Activated T-helper 2 cell treated with anti-CD3 and anti-CD28 coated beads, Interferon-gamma antibody, Interleukin-2, Interleukin-4, amounts not matched to agents 10 μg/mL and 5 μg/mL and 100 μg/mL, durations not matched to agents 14 hours and 24 hours and 36 hours (primary cell): Measurements from ENCODE around the gene MELTF. TPM values are rescaled to one million over a fixed set of nuclear protein-coding genes. Genes with fewer than 3 reads are reported as not detected.
A peak's percentile ranks its signal among the peaks of the same experiment; 100 is the strongest.

Source experiments
- DNase-seq: peaks from one replicate; pipeline ENCODE4 v3.0.0; 2021; ENCODE audit warnings: low spot score
- H3K27ac Mint-ChIP-seq: one replicate; pipeline ENCODE4 v1.8.0; 2021; ENCODE audit warnings: mixed read lengths
- H3K27me3 Mint-ChIP-seq: one replicate; pipeline ENCODE4 v1.8.0; 2021; ENCODE audit warnings: low read depth, mixed read lengths
- H3K36me3 Mint-ChIP-seq: one replicate; pipeline ENCODE4 v1.8.0; 2021; ENCODE audit warnings: low read depth, mixed read lengths
- H3K4me1 Mint-ChIP-seq: one replicate; pipeline ENCODE4 v1.8.0; 2021; ENCODE audit warnings: low read depth, mixed read lengths
- H3K4me3 Mint-ChIP-seq: one replicate; pipeline ENCODE4 v1.8.0; 2021; ENCODE audit warnings: low read depth, mild to moderate bottlenecking, moderate library complexity, mixed read lengths
- H3K9me3 Mint-ChIP-seq: one replicate; pipeline ENCODE4 v1.8.0; 2021; ENCODE audit warnings: mixed read lengths
- intact Hi-C: fragments of 100-400 bp; cut with micrococcal nuclease; formaldehyde crosslinking; loops from one replicate; pipeline ENCODE4 v1.15.1; 2023
- total RNA-seq: library from RNA; stranded (reverse); gene quantifications from 2 replicates; pipeline ENCODE4 v1.2.3, GENCODE V29; 2022

The MELTF gene
- total RNA-seq, 1 donor from 2014 or later: 7.6 TPM

GRCh38 chr3:197011780-197012539, 17.7 kb downstream of the MELTF start:
- no peaks in the 10 kb centered on the region for H3K4me1 Mint-ChIP-seq
- no peaks in the 10 kb centered on the region for H3K9me3 Mint-ChIP-seq
- intact Hi-C loops: no loop called here
- no peaks in the 10 kb centered on the region for H3K36me3 Mint-ChIP-seq
- H3K4me3 Mint-ChIP-seq: no peak overlapping the region
- no peak for DNase-seq
- H3K27ac Mint-ChIP-seq: no peak overlapping the region
- no peaks in the 10 kb centered on the region for H3K27me3 Mint-ChIP-seq

DNA sequence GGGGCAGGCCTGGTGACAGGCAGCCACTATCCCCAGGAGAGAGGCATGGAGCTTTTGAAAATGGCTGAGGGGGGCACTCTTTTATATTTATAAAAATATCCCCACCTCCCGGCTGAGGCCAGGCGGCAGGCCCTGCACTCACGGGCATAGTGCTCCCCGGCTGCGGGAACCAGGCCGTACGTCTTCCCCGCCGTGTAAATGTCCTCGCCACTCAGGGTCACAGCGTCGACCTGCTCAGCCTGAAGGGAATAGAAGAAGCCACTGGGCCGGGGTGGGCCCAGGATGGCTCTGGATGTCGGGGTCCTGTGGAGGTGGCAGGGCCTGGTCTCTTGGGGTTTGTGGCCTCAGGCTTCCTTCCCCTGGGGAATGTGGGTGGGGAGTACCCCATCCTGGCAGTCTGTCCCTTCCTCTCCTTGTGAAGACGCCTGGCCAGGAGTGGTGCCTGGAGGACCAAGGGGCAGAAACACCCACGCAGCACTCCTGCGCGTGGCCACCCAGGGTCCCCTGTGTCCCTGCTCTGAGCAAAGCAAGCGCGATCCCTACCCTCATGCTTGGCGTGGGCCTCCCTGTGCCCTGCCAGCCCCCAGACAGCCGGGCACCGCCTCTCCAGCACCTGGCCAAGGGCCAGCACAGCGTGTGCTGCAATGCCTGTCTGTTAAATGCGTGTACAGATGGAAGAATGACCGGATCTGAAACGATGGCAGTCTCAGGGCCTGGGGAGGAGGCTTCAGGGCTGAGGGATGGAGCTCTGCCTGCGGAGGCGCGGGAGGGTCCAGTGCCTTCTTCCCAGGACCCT, 18.9 kb downstream of the MELTF start:
- DNase-seq: no peak
- H3K9me3 Mint-ChIP-seq: no peaks in the 10 kb centered on the region
- no peaks in the 10 kb centered on the region for H3K27me3 Mint-ChIP-seq
- no peak overlapping the region for H3K4me3 Mint-ChIP-seq
- no peaks in the 10 kb centered on the region for H3K4me1 Mint-ChIP-seq
- no peak overlapping the region for H3K27ac Mint-ChIP-seq
- no peaks in the 10 kb centered on the region for H3K36me3 Mint-ChIP-seq
- intact Hi-C loops: no loop called here

DNA sequence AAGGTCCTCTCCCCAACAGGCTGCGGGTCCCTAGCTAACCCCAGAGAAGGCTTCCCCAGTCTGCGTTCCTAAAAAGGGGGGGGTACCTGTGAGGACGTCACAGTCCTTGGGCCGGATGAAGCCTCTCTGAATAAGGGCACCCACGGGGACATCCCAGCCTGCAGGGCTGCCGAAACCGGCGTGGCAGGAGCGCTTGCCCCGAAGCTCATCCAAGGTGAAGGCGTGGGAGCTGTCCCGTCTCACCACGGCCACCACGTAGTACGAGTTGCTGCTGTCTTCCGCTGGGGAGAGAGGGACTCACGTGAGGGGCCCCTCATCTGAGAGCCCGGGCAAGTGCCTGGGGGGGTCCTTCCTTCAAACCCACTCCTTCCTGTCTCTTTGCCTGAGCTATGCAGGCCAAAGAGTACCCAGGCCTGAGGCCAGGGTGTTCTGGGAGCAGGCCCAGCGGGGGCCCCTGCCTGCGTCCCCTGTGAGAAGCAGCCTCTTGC, 20.0 kb downstream of the MELTF start:
- Mint-ChIP-seq H3K4me3 (no peak overlapping the region), H3K4me1 (peaks cover under 1% of the 10 kb centered on the region), H3K27ac (no peak overlapping the region), H3K9me3 (no peaks in the 10 kb centered on the region), H3K36me3 (no peaks in the 10 kb centered on the region), H3K27me3 (no peaks in the 10 kb centered on the region)
- intact Hi-C loops: no loop called here
- no peak for DNase-seq

DNA sequence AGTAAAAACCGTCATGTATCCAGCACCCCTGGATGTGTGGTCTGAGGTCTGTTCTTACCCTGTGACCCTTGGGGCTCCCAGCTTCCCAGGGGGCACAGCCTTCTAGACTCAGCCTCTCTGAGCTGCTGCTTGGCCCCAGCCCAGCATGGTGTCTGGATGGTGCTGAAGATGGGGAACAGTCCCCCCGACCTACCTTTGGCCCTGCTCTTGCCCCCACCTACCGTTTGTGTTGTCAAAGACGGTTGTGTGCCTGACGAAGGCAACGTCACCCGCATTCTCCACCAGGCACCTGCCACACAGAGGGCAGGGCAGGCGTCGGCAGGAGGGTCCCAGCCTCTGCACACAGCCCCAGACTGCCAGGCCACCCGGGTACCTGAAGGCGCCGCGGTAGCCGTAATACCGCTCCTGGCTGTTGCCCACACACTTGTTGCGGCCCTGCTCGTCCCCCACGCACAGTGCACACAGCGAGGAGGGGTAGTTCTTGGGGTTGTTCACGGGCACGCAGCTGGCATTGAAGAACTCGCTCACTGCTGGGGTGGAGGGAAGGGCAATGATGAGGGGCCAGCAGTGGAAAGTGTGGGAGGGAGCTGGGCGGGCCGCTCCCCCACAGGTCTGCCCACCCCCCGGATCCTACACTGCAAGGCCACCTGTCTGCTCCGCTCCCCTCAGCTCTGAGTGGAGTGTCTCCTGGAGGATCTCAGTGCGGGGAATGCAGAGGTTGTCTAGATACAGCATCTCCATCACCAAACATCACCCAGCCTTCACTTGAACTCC, 21.0 kb downstream of the MELTF start:
- no peak overlapping the region for H3K4me3 Mint-ChIP-seq
- DNase-seq: no peak
- peaks cover 6% of the 10 kb centered on the region for H3K4me1 Mint-ChIP-seq
- H3K27me3 Mint-ChIP-seq: no peaks in the 10 kb centered on the region
- H3K36me3 Mint-ChIP-seq: no peaks in the 10 kb centered on the region
- intact Hi-C loops: no loop called here
- no peaks in the 10 kb centered on the region for H3K9me3 Mint-ChIP-seq
- H3K27ac Mint-ChIP-seq: no peak overlapping the region

- no peak for DNase-seq
- Mint-ChIP-seq H3K36me3 (no peaks in the 10 kb centered on the region), H3K27ac (no peak overlapping the region), H3K9me3 (no peaks in the 10 kb centered on the region), H3K27me3 (no peaks in the 10 kb centered on the region), H3K4me1 (peaks cover 6% of the 10 kb centered on the region), H3K4me3 (no peak overlapping the region)
- intact Hi-C loops: no loop called here
Observed at GRCh38 chr3:197007953-197008352, 21.7 kb downstream of the MELTF start.

- intact Hi-C loops: no loop called here
- no peak for DNase-seq
- peaks cover 6% of the 10 kb centered on the region for H3K4me1 Mint-ChIP-seq
Observed at GRCh38 chr3:197007296-197007940, 22.2 kb downstream of the MELTF start.

DNA sequence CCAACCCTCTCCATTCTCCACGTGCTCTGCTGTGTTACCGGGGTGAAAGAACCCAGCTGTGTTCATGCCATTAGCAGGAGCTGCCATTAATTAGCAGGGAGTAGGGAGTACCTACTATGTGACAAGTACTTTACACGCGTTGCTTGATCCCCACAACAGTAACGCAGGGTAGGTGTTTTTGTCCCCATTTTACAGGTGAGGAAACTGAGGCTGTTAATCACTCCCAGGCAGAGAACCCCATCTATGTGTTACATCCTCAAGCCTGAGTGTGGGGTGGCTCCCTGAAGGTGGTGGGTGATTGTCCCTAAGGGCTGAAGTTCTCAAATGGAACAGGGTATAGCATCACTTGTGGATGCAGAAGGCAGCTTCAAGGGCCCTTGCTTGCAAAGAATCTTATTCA, 22.8 kb downstream of the MELTF start:
- Mint-ChIP-seq H3K27ac (no peak overlapping the region), H3K36me3 (no peaks in the 10 kb centered on the region), H3K27me3 (no peaks in the 10 kb centered on the region), H3K4me3 (no peak overlapping the region), H3K4me1 (peaks cover 6% of the 10 kb centered on the region), H3K9me3 (no peaks in the 10 kb centered on the region)
- no peak for DNase-seq
- intact Hi-C loops: no loop called here

More at GRCh38 chr3:197007296-197007940, 22.2 kb downstream of the MELTF start:
- Mint-ChIP-seq H3K27ac (no peak overlapping the region), H3K36me3 (no peaks in the 10 kb centered on the region), H3K4me3 (no peak overlapping the region), H3K9me3 (no peaks in the 10 kb centered on the region), H3K27me3 (no peaks in the 10 kb centered on the region)

- Mint-ChIP-seq H3K27me3 (no peaks in the 10 kb centered on the region), H3K4me3 (no peak overlapping the region), H3K27ac (no peak overlapping the region), H3K4me1 (peaks cover 7% of the 10 kb centered on the region), H3K36me3 (no peaks in the 10 kb centered on the region), H3K9me3 (no peaks in the 10 kb centered on the region)
- no peak for DNase-seq
- intact Hi-C loops: no loop called here
Observed at GRCh38 chr3:197006446-197006845, 23.2 kb downstream of the MELTF start.

DNA sequence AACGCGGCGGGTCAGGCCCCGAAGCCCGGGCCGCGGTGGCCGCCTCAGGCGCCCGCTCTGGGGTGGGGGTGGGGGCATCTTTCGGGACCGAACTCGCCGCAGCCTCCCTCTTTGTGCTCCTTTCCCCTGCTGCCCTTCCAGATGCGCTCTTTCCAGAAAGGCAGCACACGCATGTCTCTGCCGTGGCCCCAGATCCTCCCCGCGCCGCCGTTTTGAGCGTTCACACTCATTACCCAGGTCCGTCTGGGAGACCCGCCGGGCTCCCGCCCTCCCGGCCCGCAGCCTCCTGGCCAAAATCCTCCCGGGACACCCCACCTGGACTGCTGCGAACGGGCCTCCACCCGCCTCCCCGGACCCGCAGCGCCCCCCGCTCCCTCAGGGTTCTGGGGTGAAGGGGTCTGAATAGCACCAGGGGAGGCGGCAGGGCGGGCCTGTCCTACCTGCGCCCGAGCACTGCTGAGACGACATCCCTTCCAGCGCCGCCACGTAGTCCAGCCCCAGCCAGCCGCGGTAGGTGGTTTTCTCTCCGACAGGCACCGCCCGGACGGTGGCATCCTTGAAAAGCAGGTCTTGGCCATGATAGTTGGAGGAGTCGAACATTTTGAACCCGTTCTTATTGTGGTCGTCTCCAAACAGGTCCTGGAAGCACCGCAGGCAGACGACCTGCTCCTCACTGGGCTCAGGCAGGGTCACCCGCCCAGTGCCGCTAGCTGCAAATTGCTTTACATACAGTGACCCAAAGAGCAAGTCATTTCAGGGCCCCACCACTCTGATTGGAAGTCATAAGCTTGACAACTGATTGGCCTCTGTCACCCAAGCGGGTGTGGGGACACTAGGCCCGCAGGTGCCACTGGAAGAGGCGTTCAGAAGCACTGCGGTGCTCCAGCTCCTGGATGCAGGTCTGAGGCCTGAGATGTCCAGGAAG, 25.9 kb downstream of the MELTF start:
- no peak for DNase-seq
- intact Hi-C loops: loop anchor here (1.0 to 2.0 kb wide), 2 partner anchors 26 to 183 kb away; partner anchors contain the start of gene MELTF
- Mint-ChIP-seq H3K4me1 (peaks cover 7% of the 10 kb centered on the region), H3K36me3 (no peaks in the 10 kb centered on the region), H3K4me3 (peak overlapping the region; percentile 82), H3K9me3 (no peaks in the 10 kb centered on the region), H3K27ac (peak overlapping the region; percentile 86), H3K27me3 (no peaks in the 10 kb centered on the region)

DNA sequence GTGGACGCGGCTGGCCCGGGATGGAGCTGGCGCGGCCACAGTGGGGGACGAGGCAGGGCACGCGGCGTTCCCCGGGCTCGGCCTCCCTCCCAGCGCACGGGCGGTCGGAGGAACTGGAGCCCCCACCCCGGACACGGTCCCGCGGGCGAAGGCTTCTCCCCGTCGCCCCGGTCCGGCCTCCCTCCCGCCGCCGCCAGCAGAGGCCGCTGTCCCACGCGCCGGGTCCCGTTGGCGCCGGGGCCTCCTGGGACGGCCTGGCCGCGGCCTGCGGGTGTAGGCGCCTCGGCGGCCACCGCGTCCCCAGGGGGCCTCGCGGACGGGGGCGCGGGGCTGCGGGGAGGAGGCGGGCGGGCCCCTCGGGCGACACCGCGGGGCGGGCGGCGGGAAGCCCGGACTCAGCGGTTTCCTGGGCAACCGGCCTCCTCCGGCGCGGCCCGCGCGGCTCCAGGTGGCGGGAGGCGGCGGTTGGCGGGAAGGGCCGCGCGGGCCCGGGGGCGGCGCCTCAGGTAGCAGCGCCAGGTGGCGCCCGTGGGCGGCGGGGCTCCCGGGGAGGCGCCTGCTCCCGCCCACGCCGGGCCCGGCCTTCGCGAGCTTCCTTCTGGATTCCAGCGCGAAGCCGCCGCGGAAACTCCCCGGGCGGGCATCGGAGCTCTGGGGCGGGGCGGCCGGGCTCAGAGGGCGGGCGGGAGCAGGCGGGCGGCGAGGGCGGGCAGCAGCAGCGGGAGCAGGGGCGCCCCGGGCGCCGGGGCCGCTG, 26.7 kb downstream of the MELTF start:
- H3K36me3 Mint-ChIP-seq: no peaks in the 10 kb centered on the region
- intact Hi-C loops: loop anchor here (1.0 to 2.0 kb wide), 2 partner anchors 26 to 184 kb away; partner anchors contain the start of gene MELTF
- H3K4me1 Mint-ChIP-seq: peaks cover 7% of the 10 kb centered on the region
- H3K4me3 Mint-ChIP-seq: no peak overlapping the region
- no peaks in the 10 kb centered on the region for H3K27me3 Mint-ChIP-seq
- H3K27ac Mint-ChIP-seq: no peak overlapping the region
- peak; percentile 74 for DNase-seq
- H3K9me3 Mint-ChIP-seq: no peaks in the 10 kb centered on the region
